GM21619 (cell line): ENCODE measurements around the gene DNAJC7.
A peak's percentile ranks its signal among the peaks of the same experiment; 100 is the strongest.
"Not testable (repeated sequence)": the region's sequence is repeated elsewhere in the genome, so short reads cannot be mapped to it uniquely, and the experiment has no call there.

Source experiments
- ATAC-seq: cut with Tn5 transposase; IDR thresholded peaks from one replicate; pipeline ENCODE4 v1.9.1; 2021; ENCODE audit not compliant: unreplicated experiment

The DNAJC7 gene

DNA sequence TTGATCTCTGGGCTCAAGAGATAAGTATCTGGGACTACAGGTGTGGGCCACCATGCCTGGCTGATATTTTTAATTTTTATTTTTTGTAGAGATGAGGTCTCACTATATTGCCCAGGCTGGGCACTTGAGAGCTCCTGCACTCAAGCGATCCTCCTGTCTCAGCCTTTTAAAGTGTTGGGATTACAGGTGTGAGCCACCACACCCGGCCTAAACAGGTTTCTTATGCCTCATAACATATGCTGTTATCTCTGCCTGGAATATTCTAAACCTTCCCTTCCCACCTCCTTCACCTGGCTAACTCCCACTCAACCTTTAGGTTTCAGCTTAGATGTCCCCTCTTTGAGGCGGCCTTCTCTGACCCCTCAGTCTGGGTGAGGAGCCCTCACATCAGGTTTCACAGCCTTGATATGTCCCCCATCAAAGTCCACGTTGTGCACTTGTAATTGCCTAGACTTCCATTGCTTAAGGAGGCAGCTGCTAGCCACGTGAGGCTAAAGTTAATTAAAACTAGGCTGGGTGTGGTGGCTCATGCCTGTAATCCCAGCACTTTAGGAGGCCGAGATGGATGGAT is 59.3 kb downstream of the DNAJC7 start:
- no peak for ATAC-seq

DNA sequence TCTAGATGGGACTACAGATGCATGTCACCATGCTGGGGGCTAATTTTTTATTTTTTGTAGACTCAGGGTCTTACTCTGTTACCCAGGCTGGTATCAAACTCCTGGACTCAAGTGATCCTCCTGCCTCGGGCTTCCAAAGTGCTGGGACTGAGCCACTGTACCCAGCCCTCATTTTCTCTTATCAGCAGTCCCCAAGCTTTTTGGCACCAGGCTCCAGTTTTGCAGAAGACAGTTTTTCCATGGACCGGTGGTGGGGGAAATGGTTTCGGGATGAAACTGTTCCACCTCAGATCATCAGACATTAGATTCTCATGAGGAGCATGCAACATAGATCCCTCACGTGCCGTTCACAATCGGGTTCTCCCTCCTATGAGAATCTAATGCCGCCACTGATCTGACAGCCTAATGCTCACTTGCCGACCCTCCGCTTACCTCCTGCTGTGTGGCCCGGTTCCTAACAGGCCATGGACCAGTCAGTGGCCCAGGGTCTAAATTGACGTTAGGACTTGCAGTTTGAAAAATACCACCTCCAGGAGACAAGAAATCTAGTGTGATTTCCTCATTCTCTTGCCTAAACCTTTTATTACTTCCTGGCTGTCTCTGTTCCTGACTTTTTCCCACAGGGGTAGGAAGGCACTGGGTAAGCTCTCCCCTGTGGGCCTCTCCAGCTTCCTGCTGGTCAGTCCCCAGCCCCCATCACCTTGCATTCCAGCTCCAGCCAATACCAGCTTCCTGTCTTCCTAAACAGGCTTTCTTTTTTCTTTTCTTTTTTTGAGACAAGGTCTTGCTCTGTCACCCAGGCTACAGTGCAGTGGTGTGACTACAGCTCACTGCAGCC is 60.0 kb downstream of the DNAJC7 start:
- ATAC-seq: no peak

DNA sequence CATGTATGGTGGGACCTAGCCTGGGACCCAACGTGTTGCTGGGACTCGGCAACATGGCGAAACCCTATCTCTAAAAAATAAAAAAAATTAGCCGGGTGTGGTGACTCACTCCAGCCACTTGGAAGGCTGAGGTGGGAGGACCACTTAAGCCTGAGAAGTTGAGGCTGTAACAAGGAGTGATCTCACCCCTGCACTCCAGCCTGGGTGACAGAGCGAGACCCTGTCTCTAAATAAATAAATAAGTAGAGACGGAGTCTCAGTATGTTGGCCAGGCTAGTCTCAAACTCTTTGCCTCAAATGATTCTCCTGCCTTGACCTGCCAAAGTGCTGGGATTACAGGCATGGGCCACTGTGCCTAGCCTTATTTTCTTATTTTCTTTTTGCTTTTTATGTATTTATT is 60.7 kb downstream of the DNAJC7 start:
- ATAC-seq: no peak

DNA sequence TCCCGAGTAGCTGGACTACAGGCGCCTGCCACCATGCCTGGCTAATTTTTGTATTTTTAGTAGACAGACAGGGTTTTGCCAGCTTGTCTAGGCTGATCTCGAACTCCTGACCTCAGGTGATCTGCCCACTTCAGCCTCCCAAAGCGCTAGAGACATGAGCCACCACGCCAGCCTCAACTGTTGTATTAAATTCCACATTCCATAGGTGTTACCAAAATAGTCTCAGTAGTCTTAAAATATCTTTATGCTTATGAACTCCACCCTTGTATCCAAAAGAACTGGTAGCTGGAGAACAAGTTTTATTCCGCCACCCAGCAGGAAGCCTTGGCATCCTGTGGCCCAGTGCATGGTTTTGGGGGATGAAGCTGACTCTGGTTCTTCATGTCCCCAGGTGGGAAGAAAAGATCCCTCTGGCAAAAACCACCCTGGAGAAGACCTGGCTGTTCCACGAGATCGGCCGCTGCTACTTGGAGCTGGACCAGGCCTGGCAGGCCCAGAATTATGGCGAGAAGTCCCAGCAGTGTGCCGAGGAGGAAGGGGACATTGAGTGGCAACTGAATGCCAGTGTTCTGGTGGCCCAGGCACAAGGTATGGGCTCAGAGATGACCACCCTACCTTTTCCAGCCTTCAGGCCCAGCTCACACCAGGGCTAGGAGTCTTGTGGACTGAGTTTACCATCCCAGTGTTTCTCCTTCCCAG is 68.3 kb downstream of the DNAJC7 start:
- ATAC-seq: no peak

DNA sequence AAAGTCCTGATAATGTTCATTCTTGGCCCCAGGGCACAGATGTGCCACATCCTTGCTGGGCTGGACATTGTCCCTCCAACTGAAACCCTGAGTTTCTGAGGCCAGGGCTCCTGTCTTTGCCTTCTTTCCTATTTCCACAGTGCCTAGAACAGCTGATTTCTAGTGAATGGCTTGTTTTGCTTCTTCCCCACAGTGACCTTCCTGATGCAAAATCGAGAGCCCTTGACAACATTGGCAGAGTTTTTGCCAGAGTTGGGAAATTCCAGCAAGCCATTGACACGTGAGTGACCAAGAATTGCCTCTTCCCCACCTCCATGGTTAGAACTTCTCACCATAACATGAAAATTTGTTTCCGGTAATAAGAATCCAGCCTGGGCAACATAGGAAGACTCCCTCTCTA is 72.3 kb downstream of the DNAJC7 start:
- ATAC-seq: no peak

DNA sequence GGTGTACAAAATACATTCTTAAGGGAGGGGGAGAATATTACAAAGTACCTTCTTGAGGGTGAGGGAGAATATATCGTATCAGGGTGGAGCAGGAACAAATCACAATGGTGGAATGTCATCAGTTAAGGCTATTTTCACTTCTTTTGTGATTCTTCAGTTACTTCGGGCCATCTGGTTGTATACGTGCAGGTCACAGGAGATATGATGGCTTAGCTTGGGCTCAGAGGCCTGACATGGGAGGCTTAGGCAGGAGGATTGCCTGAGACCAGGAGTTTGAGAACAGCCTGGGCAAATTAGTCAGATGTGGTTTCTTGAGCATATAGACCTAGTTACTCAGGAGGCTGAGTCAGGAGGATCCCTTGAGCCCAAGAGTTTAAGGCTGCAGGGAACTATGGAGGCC is 73.7 kb downstream of the DNAJC7 start:
- no peak for ATAC-seq

DNA sequence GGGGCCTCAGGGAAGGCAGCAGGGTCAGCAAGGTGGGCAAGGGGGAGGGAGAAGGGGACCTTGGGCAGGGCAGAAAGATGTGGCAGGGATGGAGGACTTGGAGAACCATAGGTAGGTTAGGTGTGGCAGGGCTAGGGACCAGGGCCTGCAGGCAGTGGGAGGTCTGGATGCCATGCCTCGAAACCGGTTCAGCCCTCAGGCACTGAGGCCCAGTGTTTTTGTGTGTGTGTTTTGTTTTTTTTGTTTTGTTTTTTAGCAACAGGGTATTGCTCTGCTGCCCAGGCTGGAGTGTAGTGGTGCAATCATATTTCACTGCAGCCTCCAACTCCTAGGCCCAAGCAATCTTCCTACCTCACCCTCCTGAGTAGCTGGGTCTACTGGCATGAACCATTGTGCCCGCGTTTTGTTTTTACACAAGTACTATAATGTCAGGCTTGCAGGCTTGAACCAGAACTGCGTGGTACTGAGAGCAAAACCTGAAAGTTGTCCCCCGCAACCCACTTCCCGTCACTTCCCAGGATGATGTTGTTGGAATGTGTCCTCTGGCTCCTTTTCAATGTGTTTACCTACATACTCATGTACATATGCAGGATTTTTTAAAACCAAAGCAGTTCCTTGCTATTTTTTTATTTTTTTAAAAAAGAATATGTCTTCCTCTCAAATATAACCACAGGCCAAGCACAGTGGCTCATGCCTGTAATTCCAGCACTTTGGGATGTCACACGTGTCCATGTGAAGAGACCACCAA is 74.4 kb downstream of the DNAJC7 start:
- no peak for ATAC-seq

DNA sequence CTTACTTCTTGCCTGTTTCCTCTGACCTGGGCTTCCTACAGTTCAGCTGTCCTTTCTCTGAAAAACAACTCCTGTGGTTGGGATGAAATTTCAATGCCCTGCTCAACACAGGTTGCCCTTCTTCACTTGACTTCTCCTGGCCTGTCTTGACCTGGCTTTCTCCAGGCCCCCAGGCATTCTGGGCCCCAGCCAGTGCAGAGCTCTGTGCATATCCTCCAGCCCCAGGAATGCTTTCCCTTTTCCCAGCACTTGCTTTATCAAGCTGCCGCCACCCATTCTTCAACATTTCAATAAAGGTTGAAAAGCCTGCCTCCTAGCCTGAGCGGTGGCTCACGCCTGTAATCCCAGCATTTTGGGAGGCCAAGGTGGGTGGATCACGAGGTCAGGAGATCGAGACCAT is 76.1 kb downstream of the DNAJC7 start:
- ATAC-seq: no peak

DNA sequence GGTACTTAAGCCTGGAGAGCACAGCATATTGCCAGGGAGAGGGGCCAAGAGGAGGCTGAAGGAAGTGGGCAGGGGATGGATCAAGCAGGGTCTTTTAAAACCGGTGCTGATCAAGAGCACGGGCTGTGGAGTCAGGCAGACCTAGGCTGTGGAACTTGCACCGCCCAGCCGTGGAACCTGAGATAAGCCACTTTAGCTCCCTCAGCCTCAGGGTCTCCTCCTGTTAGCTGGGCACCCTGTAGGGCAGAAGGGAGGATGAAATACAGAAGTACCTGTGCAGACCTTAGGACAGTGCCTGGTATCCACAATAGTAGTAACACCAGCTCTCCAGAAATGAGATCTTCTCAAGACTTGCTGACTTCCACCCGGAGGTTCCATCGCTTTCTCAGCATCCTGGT is 77.5 kb downstream of the DNAJC7 start:
- no peak for ATAC-seq

DNA sequence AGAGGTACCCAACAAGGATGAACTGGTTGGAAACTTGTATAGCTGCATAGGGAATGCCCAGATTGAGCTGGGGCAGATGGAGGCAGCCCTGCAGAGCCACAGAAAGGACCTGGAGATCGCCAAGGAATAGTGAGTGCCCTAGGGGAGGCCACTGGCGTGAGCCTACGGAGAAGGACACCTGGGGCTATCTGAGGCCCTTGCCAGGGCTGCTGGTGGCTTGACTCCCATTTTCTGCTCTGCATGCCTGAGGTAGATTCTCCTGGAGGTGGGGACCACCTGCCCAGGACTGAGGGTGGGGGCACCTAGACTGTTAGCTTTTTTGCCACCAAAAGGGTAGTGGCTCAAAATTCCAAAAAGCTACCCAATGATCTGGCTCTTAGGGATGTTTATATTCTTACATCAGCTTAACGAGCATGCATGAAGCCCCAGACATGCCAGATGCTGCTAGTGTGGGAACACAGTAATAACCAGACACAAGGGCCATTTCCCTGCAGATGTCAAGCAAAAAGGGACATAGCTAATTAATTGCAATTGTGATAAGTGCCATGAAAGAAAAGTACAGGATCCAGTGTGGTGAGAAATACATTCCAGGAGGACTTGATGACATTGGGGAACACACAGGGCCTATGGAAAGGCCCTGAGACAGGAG is 78.1 kb downstream of the DNAJC7 start:
- ATAC-seq: no peak

DNA sequence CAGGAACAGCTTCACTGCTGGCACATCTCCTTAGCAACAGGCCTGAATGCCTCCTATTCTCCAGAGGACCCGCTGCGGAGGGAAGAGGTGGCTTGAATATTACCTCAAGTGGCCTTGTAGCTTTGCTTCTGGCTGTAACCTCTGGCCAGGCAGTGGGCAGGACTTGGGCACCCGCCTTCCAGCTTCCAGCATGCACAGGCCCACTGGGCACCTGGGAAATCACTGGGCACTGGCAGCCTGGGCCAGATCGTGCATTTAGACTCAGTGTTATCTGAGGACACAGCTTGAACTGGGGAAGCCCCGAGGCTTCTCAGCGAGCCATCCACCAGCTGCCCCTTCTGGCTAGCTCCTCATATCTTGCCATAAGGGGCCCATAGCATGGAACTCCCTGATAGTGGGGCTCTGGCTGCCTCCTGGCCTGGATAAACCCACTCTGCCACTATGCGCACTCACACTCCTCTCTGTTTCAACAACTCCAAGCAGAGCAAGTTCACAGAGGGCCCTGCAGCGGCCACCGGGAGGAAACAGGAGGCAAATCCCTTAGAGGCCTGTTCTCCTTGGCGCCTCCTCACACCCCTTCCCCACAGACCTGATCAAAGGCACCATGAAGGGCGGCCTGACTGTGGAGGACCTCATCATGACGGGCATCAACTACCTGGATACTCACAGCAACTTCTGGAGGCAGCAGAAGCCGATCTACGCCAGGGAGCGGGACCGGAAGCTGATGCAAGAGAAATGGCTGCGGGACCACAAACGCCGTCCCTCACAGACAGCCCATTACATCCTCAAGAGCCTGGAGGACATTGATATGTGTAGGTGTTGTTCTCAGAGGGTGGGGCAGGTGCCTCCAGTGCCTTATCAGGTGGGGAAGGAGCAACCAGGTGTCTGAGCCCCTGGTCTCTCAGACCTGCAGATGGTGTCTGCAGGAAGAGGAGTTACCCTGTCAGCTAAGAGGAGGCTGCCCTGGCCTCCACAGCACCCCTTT is 79.0 kb downstream of the DNAJC7 start:
- no peak for ATAC-seq

DNA sequence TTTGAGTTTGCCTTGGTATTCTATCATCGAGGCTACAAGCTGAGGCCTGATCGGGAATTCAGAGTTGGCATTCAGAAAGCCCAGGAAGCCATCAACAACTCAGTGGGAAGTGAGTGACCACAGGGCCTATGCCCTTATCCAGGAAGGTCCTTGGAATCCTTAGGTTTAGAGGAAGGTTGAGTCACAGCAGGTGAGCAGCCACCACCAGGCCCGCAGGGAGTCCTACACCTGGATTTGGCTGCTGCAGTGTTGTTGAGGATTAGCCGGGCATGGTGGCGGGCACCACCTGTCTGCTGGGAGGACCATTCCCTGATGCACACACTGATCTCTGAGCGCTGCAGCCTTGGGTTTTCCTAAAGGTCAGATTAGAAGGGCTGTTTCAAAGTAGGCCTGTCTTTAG is 81.6 kb downstream of the DNAJC7 start:
- no peak for ATAC-seq

DNA sequence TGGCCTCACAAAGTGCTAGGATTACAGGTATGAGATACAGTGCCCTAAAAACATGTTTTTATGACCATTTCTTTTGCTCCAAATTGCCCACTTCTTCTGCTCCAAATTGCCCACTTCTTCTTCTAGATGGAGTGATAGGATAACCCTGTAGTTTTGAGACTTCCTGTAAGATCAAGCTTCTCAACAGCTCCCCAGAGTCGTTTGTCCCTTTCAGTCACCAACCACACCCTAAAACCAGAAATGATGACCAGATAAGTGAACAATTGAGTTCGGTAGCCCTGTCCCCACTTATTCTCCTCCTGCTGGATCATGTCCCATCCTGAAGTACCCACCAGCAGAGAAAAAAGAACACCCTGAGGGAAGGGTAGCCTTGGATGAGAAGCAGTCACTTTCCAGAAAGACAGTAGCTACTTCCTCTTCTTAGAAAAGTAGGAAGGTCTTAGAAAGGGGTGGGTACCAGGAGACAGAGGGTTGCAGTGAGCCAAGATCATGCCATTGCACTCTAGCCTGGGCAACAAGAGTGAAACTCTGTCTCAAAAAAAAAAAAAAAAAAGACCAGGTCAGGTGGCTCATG is 84.3 kb downstream of the DNAJC7 start:
- no peak for ATAC-seq

DNA sequence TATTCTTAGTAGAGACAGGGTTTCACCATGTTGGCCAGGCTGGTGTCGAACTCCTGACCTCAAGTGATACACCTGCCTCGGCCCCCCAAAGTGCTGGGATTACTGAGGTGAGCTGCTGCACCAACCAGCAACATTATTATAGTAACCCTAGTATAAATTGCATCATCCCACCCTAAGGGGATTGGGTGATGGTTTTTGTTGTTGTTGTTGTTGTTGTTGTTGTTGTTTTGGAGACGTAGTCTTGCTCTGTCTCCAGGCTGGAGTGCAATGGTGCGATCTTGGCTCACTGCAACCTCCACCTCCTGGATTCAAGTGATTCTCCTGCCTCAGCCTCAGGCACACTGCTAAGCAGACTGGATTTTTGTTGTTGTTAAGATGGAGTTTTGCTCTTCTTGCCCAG is 85.5 kb downstream of the DNAJC7 start:
- not testable (repeated sequence) for ATAC-seq

DNA sequence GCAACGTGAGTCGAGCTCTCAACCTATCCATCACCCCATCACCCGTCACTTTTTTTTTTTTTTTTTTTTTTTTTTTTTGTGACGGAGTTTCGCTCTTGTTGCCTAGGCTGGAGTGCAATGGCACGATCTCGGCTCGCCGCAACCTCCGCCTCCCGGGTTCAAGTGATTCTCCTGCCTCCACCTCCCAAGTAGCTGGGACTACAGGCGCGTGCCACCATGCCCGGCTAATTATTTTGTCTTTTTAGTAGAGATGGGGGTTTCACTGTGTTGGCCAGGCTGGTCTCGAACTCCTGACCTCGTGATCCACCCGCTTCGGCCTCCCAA is 86.4 kb downstream of the DNAJC7 start:
- ATAC-seq: peak; percentile 20

DNA sequence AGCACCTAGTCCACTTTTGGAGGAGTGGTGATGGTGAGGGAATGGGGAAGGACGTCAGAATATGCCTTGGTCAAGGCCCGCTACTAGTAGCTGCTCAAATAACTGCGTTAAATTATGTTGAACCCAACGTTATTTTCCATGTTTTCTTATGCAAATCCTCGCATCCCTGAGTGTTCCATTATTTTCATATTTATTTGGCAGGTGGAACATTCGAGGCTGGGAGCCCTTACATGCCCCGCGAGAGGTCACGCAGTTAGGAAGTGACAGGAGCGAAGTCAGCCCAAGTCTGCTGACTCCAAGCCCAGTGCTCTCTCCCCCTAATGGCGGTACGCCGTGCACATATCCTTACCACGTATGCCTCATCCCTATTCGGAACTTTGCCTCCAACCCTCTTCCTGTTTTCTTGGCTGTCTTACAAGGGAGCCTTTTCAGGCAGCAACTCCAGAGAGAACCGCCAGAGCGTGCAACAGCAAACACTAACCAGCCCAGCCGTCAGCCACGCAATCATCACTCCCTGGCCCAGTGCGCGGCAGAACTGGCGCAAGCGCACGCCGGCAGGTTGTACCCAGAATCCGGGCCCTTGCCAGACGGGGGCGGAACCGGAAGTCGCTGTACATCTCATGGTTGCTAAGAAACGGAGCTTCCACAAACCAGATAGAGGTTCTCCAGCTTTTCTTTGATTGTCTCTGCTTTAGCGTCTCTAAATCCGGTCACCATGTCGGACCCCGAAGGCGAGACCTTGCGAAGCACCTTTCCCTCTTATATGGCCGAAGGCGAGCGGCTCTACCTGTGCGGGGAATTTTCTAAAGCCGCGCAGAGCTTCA is 87.0 kb downstream of the DNAJC7 start, which contains the start of gene ODAD4:
TSS of gene ODAD4 (plus strand) at position 609 of the 824 bp plus-strand sequence. CDS start at position 716, 107 bp downstream.
- peak; percentile 96 for ATAC-seq

DNA sequence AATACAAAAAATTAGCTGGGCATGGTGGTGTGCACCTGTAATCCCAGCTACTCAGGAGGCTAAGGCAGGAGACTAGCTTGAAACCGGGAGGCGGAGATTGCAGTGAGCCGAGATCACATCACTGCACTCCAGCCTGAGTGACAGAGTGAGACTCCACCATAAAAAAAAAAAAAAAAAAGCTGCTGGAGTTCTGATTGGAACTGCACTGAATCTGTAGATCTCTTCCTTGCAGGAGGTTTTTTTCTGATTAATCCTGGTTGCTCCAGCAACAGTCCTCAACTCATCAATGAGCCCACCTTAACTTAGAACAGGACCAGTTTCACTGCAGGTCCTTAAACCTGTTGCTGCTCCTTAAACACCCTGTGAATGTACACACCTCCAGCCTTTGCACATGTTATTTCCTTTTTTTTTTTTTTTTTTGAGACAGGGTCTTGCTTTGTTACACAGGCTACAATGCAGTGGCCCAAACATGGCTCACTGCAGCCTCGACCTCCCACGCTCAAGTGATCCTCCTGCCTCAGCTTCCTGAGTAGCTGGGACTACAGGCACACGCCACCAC is 88.5 kb downstream of the DNAJC7 start:
- no peak for ATAC-seq
